ENCODE results near the gene PCBP2. TPM values are rescaled to one million over a fixed set of nuclear protein-coding genes. Genes with fewer than 3 reads are reported as not detected.
A peak's percentile ranks its signal among the peaks of the same experiment; 100 is the strongest.
"Not testable (repeated sequence)": the region's sequence is repeated elsewhere in the genome, so short reads cannot be mapped to it uniquely, and the experiment has no call there.

Gene PCBP2
- total and polyA plus RNA-seq, 10 of the 15 experiments (the other 5 are each of a cell fraction or from before 2014, with no cell fraction given) = 109 to 803 (median 327) TPM

GRCh38 chr12:53443955-53444354, 7.9 kb upstream of the PCBP2 start (continued):
- TF ChIP-seq E4F1 (IDR thresholded peaks at IDR 0.05; ENCODE audit: borderline replicate concordance, partially characterized antibody) = no peak
- no peak for TF ChIP-seq CBX3 (IDR thresholded peaks at IDR 0.05; ENCODE audit: borderline replicate concordance, low read depth)
- TF ChIP-seq NFYB (IDR thresholded peaks at IDR 0.05; ENCODE audit: insufficient read depth, low read depth, low read length) = no peak
- no peak for TF ChIP-seq CUX1 (IDR thresholded peaks at IDR 0.05; ENCODE audit: insufficient replicate concordance, low read depth, low read length)
- no peak for TF ChIP-seq WRNIP1 (IDR thresholded peaks at IDR 0.05; ENCODE audit: borderline replicate concordance, low read depth, low read length)
- TF ChIP-seq NFIC (IDR thresholded peaks at IDR 0.05; ENCODE audit: low read depth, low read length) = no peak
- TF ChIP-seq ZNF217 (IDR thresholded peaks at IDR 0.05) = no peak
- no peak for TF ChIP-seq SUPT20H (IDR thresholded peaks at IDR 0.05; ENCODE audit: borderline replicate concordance, control insufficient read depth, low read depth, low read length)
- no peak for TF ChIP-seq MTA2 (IDR thresholded peaks at IDR 0.05; ENCODE audit: low read depth)

- Histone ChIP-seq H3K4me2 (ENCODE audit: control insufficient read depth, insufficient read depth) (peak overlapping the region; percentile 48; the same call in 1 of the 2 replicates), H3K36me3 (ENCODE audit: control insufficient read depth in 2 of 2, insufficient read depth in 2 of 2, low read length in 1 of 2) (peaks cover 0 to 12% of the 10 kb centered on the region in 2 experiments; a peak in 1 of 4 replicates), H3K79me2 (ENCODE audit: control insufficient read depth, insufficient read depth, low read length) (peaks cover 26% of the 10 kb centered on the region)
- ChIA-PET POLR2A (interaction anchor here (1.4 kb wide), 1 partner anchor 56 kb away, joined by 5 read pairs; the partner anchor contains the start of gene TARBP2), CTCF (interaction anchor here (0.6 to 1.3 kb wide), 5 partner anchors 28 to 116 kb away, joined by 3 read pairs; no protein-coding TSS in a partner anchor), SMC1A (ENCODE audit: uncharacterized antibody, unreplicated experiment) (interaction anchor here (0.6 to 1.4 kb wide), 2 partner anchors 37 to 1371 kb away, joined by 3 to 4 read pairs; no protein-coding TSS in a partner anchor)
- H3K27ac ChIP-seq (ENCODE audit: control insufficient read depth, insufficient read depth); in situ Hi-C loops (cut with MboI); BruUV-seq (replicated peaks); H2AFZ ChIP-seq (ENCODE audit: control insufficient read depth, low read depth, low read length); RAD21 ChIA-PET (ENCODE audit: unreplicated experiment); H3K27me3 ChIP-seq (replicated peaks in 1 of 2; ENCODE audit: control insufficient read depth in 2 of 2, insufficient read depth in 2 of 2, low read length in 1 of 2); FAIRE-seq; ATAC-seq; H3K4me3 ChIP-seq; H4K20me1 ChIP-seq (ENCODE audit: control insufficient read depth, insufficient read depth); H3K9ac ChIP-seq (ENCODE audit: control insufficient read depth, insufficient read depth, low read length); intact Hi-C loops (cut with micrococcal nuclease; ENCODE audit: unreplicated experiment); DNase-seq (ENCODE audit: low read depth, low spot score); H3K4me1 ChIP-seq (ENCODE audit: control insufficient read depth, insufficient read depth, low read length); H3K9me3 ChIP-seq (replicated peaks; ENCODE audit: control insufficient read depth, insufficient read depth, low read length): not testable (repeated sequence)
- 94% methylated on average over 11 of the region's 11 CpGs for WGBS (ENCODE audit: insufficient coverage, insufficient replicate concordance, low lambda C conversion rate, missing lambda C conversion rate)
Measured at GRCh38 chr12:53444593-53445325, 7.1 kb upstream of the PCBP2 start.

Data from GM12878 (cell line).